Left lung (tissue), 10 donors: Measurements from ENCODE around the gene CADM2. TPM values are rescaled to one million over a fixed set of nuclear protein-coding genes. Genes with fewer than 3 reads are reported as not detected.

Source experiments
- ATAC-seq: fragments of 200-7000 bp; cut with Tn5 transposase; one replicate; pipeline ENCODE4 v1.9.1; 2020; ENCODE audit warnings: moderate library complexity
- DNase-seq, 4 donors: peaks; one replicate each; pipeline ENCODE4 v3.0.0-alpha.2; 2013 to 2020
- H3K27ac ChIP-seq, 2 donors: fragments of 200-600 bp; sonication (generic) in 1 of 2; one replicate each; pipeline versions ENCODE4 v1.5.0 to v1.8.0; 2020 to 2021
- H3K27me3 ChIP-seq, 2 donors: fragments of 200-600 bp; sonication (generic) in 1 of 2; one replicate each; pipeline versions ENCODE4 v1.5.0 to v1.8.0; 2020 to 2021
- H3K36me3 ChIP-seq, 2 donors: fragments of 200-600 bp; sonication (generic) in 1 of 2; one replicate each; pipeline versions ENCODE4 v1.5.0 to v1.8.0; 2020 to 2021
- H3K4me1 ChIP-seq, 2 donors: fragments of 200-600 bp; one replicate each; pipeline ENCODE4 v1.8.0; 2021
- H3K4me3 ChIP-seq, 2 donors: fragments of 200-600 bp; sonication (generic) in 1 of 2; one replicate each; pipeline versions ENCODE4 v1.5.0 to v1.8.0; 2020 to 2021; ENCODE audit warnings: mild to moderate bottlenecking in 1 of 2
- H3K9me3 ChIP-seq, 2 donors: fragments of 200-600 bp; sonication (generic) in 1 of 2; one replicate each; pipeline versions ENCODE4 v1.5.0 to v1.8.0; 2020 to 2021
- CTCF ChIP-seq, 2 donors: fragments of 200-600 bp; sonication (generic) in 1 of 2; IDR thresholded peaks; one replicate each; pipeline versions ENCODE4 v1.5.0 to v1.8.0; 2021; ENCODE audit warnings: antibody characterized with exemption in 2 of 2
- intact Hi-C, 2 donors: fragments of 100-400 bp; cut with DNase I; formaldehyde crosslinking; loops; one replicate each; pipeline versions ENCODE4 v1.11.2 to v1.14.2; 2022
- polyA plus RNA-seq, 6 donors: library from polyadenylated mRNA; unstranded; fragments of 120-200 nt; gene quantifications; one replicate each; pipeline ENCODE4 v1.2.1, GENCODE V29; 2013; ENCODE audit not compliant: insufficient read length in 6 of 6
- total RNA-seq, 2 donors: library from RNA; stranded (reverse); fragmentation: NEBNext Ultra II Directional; extraction: Animal tissue kit (Norgen Biotek cat#: 25700); gene quantifications; one replicate each; pipeline ENCODE4 v1.2.1, GENCODE V29; 2021
- donor health status: DM: no; HTN: yes; CAD: no.
- donor health status: DM: no; HTN: no; CAD: no.

The CADM2 gene
- total and polyA plus RNA-seq, 8 donors: 0.16 to 2.3 (median 0.74) TPM

DNA sequence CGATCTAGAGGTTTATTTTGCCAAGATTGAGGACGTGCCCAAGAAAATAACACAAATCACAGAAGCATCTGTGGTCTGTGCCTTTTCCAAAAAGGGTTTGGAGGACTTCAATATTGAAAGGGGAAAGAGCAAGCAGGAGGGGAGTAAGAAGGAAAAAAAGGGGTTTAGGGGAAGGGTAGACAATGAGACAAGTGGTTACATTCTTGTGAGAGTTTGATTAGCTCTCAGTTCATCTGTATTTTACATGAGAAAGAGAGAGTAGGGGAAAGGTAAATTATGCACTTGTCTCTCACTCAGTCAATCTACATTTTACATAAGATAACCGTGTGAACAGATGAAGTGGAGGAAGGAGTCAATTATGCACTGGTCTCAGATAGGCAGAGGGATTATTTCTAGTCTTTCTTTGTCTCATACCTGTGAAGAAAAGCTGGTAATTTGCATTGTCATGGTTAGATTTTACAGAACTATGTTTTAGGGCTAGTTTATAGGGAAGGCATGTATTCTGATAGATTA is 931.3 kb downstream of the CADM2 start:
- intact Hi-C loops: no loop called here
- TF ChIP-seq CTCF (IDR thresholded peaks at IDR 0.05): no peak
- DNase-seq: no peak
- Histone ChIP-seq H3K9me3 (peaks cover 0 to 10% of the 10 kb centered on the region in 2 donors), H3K4me3 (no peak overlapping the region), H3K4me1 (no peaks in the 10 kb centered on the region), H3K36me3 (no peaks in the 10 kb centered on the region), H3K27ac (no peak overlapping the region), H3K27me3 (no peaks in the 10 kb centered on the region)
- no peak for ATAC-seq

GRCh38 chr3:85903434-85903833 is 944.6 kb downstream of the CADM2 start:
- intact Hi-C loops: no loop called here

GRCh38 chr3:85912980-85913379 is 954.2 kb downstream of the CADM2 start:
- H3K9me3 ChIP-seq: peaks cover 0 to 3% of the 10 kb centered on the region in 2 donors
- TF ChIP-seq CTCF (IDR thresholded peaks at IDR 0.05): no peak
- DNase-seq (no peak), ATAC-seq (no peak)
- intact Hi-C loops: no loop called here
- no peaks in the 10 kb centered on the region for H3K27me3 ChIP-seq
- no peaks in the 10 kb centered on the region for H3K36me3 ChIP-seq
- H3K4me1 ChIP-seq: no peaks in the 10 kb centered on the region
- H3K4me3 ChIP-seq: no peak overlapping the region
- H3K27ac ChIP-seq: no peak overlapping the region

More at GRCh38 chr3:85903434-85903833, 944.6 kb downstream of the CADM2 start:
- Histone ChIP-seq H3K36me3 (no peaks in the 10 kb centered on the region), H3K9me3 (no peaks in the 10 kb centered on the region), H3K27me3 (no peaks in the 10 kb centered on the region), H3K4me3 (no peak overlapping the region), H3K27ac (no peak overlapping the region), H3K4me1 (no peaks in the 10 kb centered on the region)
- ATAC-seq (no peak), DNase-seq (no peak)
- no peak for TF ChIP-seq CTCF (IDR thresholded peaks at IDR 0.05)

DNA sequence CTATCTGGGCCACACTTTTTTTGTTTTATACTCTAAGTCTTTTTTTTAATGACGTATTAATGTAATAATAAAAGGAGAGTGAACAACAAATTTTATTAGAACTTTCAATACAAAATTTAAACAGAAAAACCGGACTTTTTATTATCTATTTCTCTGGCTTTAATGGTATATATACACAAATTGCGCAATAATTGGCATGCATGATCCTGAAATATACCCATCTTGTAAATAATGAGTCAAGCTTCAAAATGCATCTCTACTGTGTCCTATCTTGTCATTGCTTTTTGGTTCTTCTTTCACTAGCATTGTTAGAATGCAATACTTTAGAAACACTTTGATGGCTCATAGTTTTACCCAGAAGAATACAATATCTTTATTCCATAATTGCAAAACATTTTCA is 963.6 kb downstream of the CADM2 start:
- peaks cover 0 to 3% of the 10 kb centered on the region in 2 donors for H3K9me3 ChIP-seq
- H3K27ac ChIP-seq: no peak overlapping the region
- intact Hi-C loops: no loop called here
- no peaks in the 10 kb centered on the region for H3K36me3 ChIP-seq
- no peaks in the 10 kb centered on the region for H3K4me1 ChIP-seq
- ATAC-seq: no peak
- no peak for TF ChIP-seq CTCF (IDR thresholded peaks at IDR 0.05)
- no peak overlapping the region for H3K4me3 ChIP-seq
- no peak for DNase-seq
- no peaks in the 10 kb centered on the region for H3K27me3 ChIP-seq

DNA sequence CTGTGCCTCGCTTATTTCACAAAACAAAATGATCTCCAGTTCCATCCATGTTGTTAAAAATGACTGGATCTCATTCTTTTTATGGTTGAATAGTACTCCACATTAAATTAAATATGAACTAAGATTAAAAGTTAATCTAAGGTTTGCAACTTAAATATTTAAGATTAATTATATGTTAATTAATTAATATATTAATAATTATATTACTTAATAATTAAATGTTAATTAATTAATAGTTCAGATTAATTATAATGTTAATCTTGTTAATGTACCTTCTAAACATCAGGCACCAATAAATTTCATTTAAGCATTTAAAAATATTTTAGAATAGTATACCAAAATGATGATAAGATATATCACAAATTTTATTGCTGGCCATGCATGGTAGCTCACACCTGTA is 971.9 kb downstream of the CADM2 start:
- no peaks in the 10 kb centered on the region for H3K27me3 ChIP-seq
- H3K36me3 ChIP-seq: no peaks in the 10 kb centered on the region
- DNase-seq (no peak), ATAC-seq (no peak)
- intact Hi-C loops: no loop called here
- H3K4me3 ChIP-seq: no peak overlapping the region
- no peaks in the 10 kb centered on the region for H3K9me3 ChIP-seq
- TF ChIP-seq CTCF (IDR thresholded peaks at IDR 0.05): no peak
- H3K4me1 ChIP-seq: no peaks in the 10 kb centered on the region
- no peak overlapping the region for H3K27ac ChIP-seq
